Left ventricle myocardium superior (tissue), 1 donor: ENCODE data around the gene SEC62. TPM values are rescaled to one million over a fixed set of nuclear protein-coding genes. Genes with fewer than 3 reads are reported as not detected.

Experiments used
- ATAC-seq: fragments of 200-7000 bp; cut with Tn5 transposase; one replicate; pipeline ENCODE4 v1.9.1; 2020; ENCODE audit warnings: mild to moderate bottlenecking, moderate library complexity
- DNase-seq: peaks from one replicate; pipeline ENCODE4 v3.0.0-alpha.2; 2020
- intact Hi-C: fragments of 100-400 bp; cut with micrococcal nuclease; formaldehyde crosslinking; loops from one replicate; pipeline ENCODE4 v1.11.0; 2022
- total RNA-seq: library from RNA; stranded (reverse); fragmentation: NEBNext Ultra II Directional; extraction: Animal tissue kit (Norgen Biotek cat#: 25700); gene quantifications from one replicate; pipeline ENCODE4 v1.2.1, GENCODE V29; 2021
- donor health status: DM: no; HTN: yes; CAD: no; lungs with severe emphysema.

The SEC62 gene
- total RNA-seq, 1 donor from 2014 or later, result 79.0 TPM

DNA sequence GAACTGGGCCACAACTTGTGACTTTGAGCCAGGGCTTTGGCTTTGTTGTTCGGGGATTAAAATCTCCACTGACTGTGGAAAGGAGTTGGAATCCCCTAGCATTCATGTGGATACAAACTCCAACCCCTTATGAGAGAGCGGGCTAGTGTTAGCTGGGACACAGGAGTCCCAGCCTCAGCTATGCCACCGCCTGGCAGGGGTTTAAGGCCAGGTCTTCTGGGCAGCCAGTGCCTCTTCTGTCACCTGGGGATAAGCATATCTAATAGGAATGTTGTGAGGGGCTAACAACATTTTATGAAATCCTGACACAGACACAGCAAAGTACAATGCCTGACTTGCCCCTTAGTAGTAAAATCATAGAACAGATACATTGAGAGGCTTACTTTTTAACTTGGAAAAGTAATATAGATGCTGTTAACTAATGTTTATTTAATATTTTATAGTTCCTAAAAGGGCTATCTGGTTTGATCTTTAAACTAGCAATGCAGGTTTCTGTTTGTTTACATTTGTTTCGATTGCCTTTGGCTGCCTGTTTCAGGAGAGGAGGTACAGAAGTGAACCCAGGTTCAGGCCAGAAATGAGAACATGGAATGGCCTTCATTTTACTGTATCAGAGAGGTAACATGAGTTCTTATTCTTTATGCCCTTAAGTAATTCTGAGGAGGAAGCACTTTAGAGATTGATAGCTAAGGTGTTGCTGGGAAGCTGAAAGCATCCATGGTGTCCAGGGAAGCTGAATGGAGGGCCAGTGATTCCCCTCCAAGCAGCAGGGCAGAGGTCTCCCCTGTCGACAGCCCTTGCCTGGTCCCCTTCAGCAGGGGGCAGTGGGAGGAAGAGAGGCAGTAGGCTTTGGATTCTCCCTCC is 79.9 kb downstream of the SEC62 start:
- ATAC-seq, result no peak
- DNase-seq, result no peak
- intact Hi-C loops, result no loop called here

DNA sequence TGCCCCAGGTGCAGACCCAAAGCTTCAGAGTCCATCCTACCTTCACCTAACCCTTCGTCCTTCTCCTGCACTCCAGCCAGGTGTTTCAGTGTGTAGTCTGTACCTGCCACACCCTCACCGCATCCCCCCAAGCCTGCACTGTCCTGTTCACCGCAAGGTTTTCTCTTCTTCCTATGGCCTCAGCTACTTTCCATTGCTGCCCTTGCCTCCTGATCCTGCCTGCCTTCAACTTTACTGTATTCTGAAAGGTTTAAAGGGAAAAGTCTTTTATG is 80.5 kb downstream of the SEC62 start:
- no peak for ATAC-seq
- intact Hi-C loops, result no loop called here
- no peak for DNase-seq

Other genes with a start within 250 kb of the SEC62 start
- gene TERC, start 201.7 kb upstream of the SEC62 start, total RNA-seq, result 3.5 TPM
- 0.72 TPM for gene ACTRT3, start 197.2 kb upstream of the SEC62 start, total RNA-seq
- 13.2 TPM for gene MYNN, start 193.4 kb upstream of the SEC62 start, total RNA-seq
- not detected for gene LRRIQ4, start 153.9 kb upstream of the SEC62 start, total RNA-seq
- gene LRRC34, start 153.9 kb upstream of the SEC62 start, total RNA-seq, result 1.6 TPM
- not detected for gene LRRC31, start 96.9 kb upstream of the SEC62 start, total RNA-seq
- gene SAMD7, start 55.2 kb upstream of the SEC62 start, total RNA-seq, result not detected
- gene GPR160, start 71.2 kb downstream of the SEC62 start, total RNA-seq, result 1.0 TPM
- 48.8 TPM for gene PHC3, start 214.9 kb downstream of the SEC62 start, total RNA-seq